OCI-LY1 (cell line): Measurements from ENCODE around the gene MCM7.
"Not testable (repeated sequence)": the region's sequence is repeated elsewhere in the genome, so short reads cannot be mapped to it uniquely, and the experiment has no call there.

ENCODE experiments used
- H2AFZ ChIP-seq: fragments of 200-600 bp; sonication (generic), shearing (Covaris generic); 2 replicates; pipeline ENCODE4 v1.6.0; 2014; ENCODE audit warnings: antibody characterized with exemption, mild to moderate bottlenecking, low read length
- H3F3A ChIP-seq: fragments of 200-600 bp; sonication (generic), shearing (Covaris generic); 2 replicates; pipeline ENCODE4 v1.6.0; 2014; ENCODE audit warnings: mild to moderate bottlenecking, antibody characterized with exemption, low read length, moderate library complexity; ENCODE audit not compliant: insufficient read depth
- H3K27ac ChIP-seq: fragments of 200-600 bp; sonication (generic); 2 replicates; pipeline ENCODE4 v1.5.1; 2014; ENCODE audit warnings: low read length, mixed run types, mild to moderate bottlenecking, low read depth; ENCODE audit not compliant: poor library complexity, severe bottlenecking
- H3K27me3 ChIP-seq: fragments of 200-600 bp; sonication (generic); 2 replicates; pipeline ENCODE4 v1.6.0; 2014; ENCODE audit warnings: antibody characterized with exemption, mild to moderate bottlenecking, low read length, moderate library complexity; ENCODE audit not compliant: insufficient read depth
- H3K36me3 ChIP-seq: fragments of 200-600 bp; sonication (generic); 2 replicates; pipeline ENCODE4 v1.6.1; 2014; ENCODE audit warnings: mild to moderate bottlenecking, antibody characterized with exemption, low read length, moderate library complexity, mixed read lengths; ENCODE audit not compliant: insufficient read depth
- H3K4me1 ChIP-seq: fragments of 200-600 bp; sonication (generic); 2 replicates; pipeline ENCODE4 v1.5.1; 2014; ENCODE audit warnings: mild to moderate bottlenecking, low read length, moderate library complexity; ENCODE audit not compliant: insufficient read depth, severe bottlenecking
- H3K4me2 ChIP-seq: fragments of 200-600 bp; sonication (generic), shearing (Covaris generic); 2 replicates; pipeline ENCODE4 v1.6.1; 2014; ENCODE audit warnings: low read length
- H3K4me3 ChIP-seq: fragments of 200-600 bp; sonication (generic); 2 replicates; pipeline ENCODE4 v1.5.1; 2014; ENCODE audit warnings: low read length, low read depth, mild to moderate bottlenecking, mixed read lengths; ENCODE audit not compliant: poor library complexity, severe bottlenecking
- H3K79me2 ChIP-seq: fragments of 200-600 bp; shearing (Covaris generic); 2 replicates; pipeline ENCODE4 v1.6.1; 2016; ENCODE audit warnings: mixed run types, low read length, mixed read lengths; ENCODE audit not compliant: insufficient read depth
- H3K9ac ChIP-seq: fragments of 200-600 bp; sonication (generic), shearing (Covaris generic); 2 replicates; pipeline ENCODE4 v1.6.1; 2014; ENCODE audit warnings: mild to moderate bottlenecking, low read length, mixed read lengths
- H3K9me2 ChIP-seq: fragments of 200-600 bp; sonication (generic), shearing (Covaris generic); 2 replicates; pipeline ENCODE4 v1.6.1; 2014; ENCODE audit warnings: low read depth, mild to moderate bottlenecking, low read length, mixed read lengths
- H3K9me3 ChIP-seq: fragments of 200-600 bp; shearing (Covaris generic); 2 replicates; pipeline ENCODE4 v1.6.1; 2014; ENCODE audit warnings: low read length, mixed read lengths
- H4K20me1 ChIP-seq: fragments of 200-600 bp; sonication (generic), shearing (Covaris generic); 2 replicates; pipeline ENCODE4 v1.6.0; 2016; ENCODE audit warnings: mild to moderate bottlenecking, low read length; ENCODE audit not compliant: insufficient read depth
- CTCF ChIP-seq: fragments of 200-600 bp; sonication (generic), shearing (Covaris generic); IDR thresholded peaks from 2 replicates; pipeline ENCODE4 v1.5.1; 2017; ENCODE audit warnings: mild to moderate bottlenecking, antibody characterized with exemption, low read length, moderate library complexity, mixed read lengths
- EZH2 ChIP-seq: fragments of 200-600 bp; sonication (generic), shearing (Covaris generic); IDR thresholded peaks from 2 replicates; pipeline ENCODE4 v1.8.0; 2017; ENCODE audit warnings: borderline replicate concordance, mixed run types, mild to moderate bottlenecking, antibody characterized with exemption, low read length, moderate library complexity, mixed read lengths

The MCM7 gene

GRCh38 chr7:100130608-100131453, 29.6 kb upstream of the MCM7 start:
- TF ChIP-seq EZH2 (no peak), CTCF (peak; percentile 85)

GRCh38 chr7:100130220-100130607, 29.0 kb upstream of the MCM7 start:
- not testable (repeated sequence) for H2AFZ ChIP-seq, H3K4me2 ChIP-seq, H3K27me3 ChIP-seq, H3K9me3 ChIP-seq, H3K79me2 ChIP-seq, H4K20me1 ChIP-seq, H3K9me2 ChIP-seq, H3K4me3 ChIP-seq, H3K27ac ChIP-seq, H3F3A ChIP-seq, H3K36me3 ChIP-seq, H3K9ac ChIP-seq
- H3K4me1 ChIP-seq: peaks cover 24% of the 10 kb centered on the region

More at GRCh38 chr7:100130608-100131453, 29.6 kb upstream of the MCM7 start:
- Histone ChIP-seq H2AFZ (no peak overlapping the region), H3K4me2 (peak overlapping the region; percentile 26; the same call in 1 of the 2 replicates), H3K36me3 (no peaks in the 10 kb centered on the region), H3K9me3 (no peaks in the 10 kb centered on the region), H3K27ac (no peak overlapping the region), H4K20me1 (no peaks in the 10 kb centered on the region), H3K9me2 (no peaks in the 10 kb centered on the region), H3K4me3 (no peak overlapping the region), H3K4me1 (peaks cover 18% of the 10 kb centered on the region), H3K79me2 (no peaks in the 10 kb centered on the region), H3K27me3 (no peaks in the 10 kb centered on the region), H3F3A (no peaks in the 10 kb centered on the region), H3K9ac (no peak overlapping the region)

GRCh38 chr7:100128637-100128963, 27.4 kb upstream of the MCM7 start:
- Histone ChIP-seq H3K4me1 (peaks cover 32% of the 10 kb centered on the region), H3K27ac (no peak overlapping the region)

More at GRCh38 chr7:100128637-100128963, 27.4 kb upstream of the MCM7 start:
- Histone ChIP-seq H3K4me2 (no peak overlapping the region), H3K4me3 (no peak overlapping the region), H3K9me3 (no peaks in the 10 kb centered on the region), H4K20me1 (no peaks in the 10 kb centered on the region), H3K9ac (no peak overlapping the region; the same call in 1 of the 2 replicates), H3K36me3 (peaks cover 18% of the 10 kb centered on the region; the same call in 1 of the 2 replicates), H2AFZ (no peak overlapping the region), H3K9me2 (no peaks in the 10 kb centered on the region), H3F3A (no peaks in the 10 kb centered on the region), H3K79me2 (no peaks in the 10 kb centered on the region), H3K27me3 (no peaks in the 10 kb centered on the region)
- TF ChIP-seq EZH2: no peak
- no peak for TF ChIP-seq CTCF
